Astrocyte (in vitro differentiated cells and primary cell): ENCODE data around the gene TIRAP. TPM values are rescaled to one million over a fixed set of nuclear protein-coding genes. Genes with fewer than 3 reads are reported as not detected.

Experiments used
- DNase-seq: peaks from one replicate; pipeline ENCODE4 v3.0.0-alpha.2; 2010; ENCODE audit warnings: low read depth
- FAIRE-seq: peaks from 2 replicates; lab custom pipeline; 2011; peaks lifted over from hg19 to GRCh38; lab: Jason Lieb, UNC
- H2AFZ ChIP-seq: 2 replicates; pipeline ENCODE4 v1.6.0; 2012; ENCODE audit warnings: low read depth, low read length, inconsistent platforms
- H3K27ac ChIP-seq: 2 replicates; pipeline ENCODE4 v1.5.1; 2011; ENCODE audit warnings: low read depth, low read length, inconsistent platforms
- H3K27me3 ChIP-seq: 2 replicates; pipeline ENCODE4 v1.6.0; 2011; ENCODE audit warnings: low read length, inconsistent platforms; ENCODE audit not compliant: insufficient read depth
- H3K36me3 ChIP-seq: 2 replicates; pipeline ENCODE4 v1.5.1; 2011; ENCODE audit warnings: low read length, inconsistent platforms; ENCODE audit not compliant: insufficient read depth
- H3K4me1 ChIP-seq: 2 replicates; pipeline ENCODE4 v1.5.1; 2011; ENCODE audit warnings: low read length, inconsistent platforms; ENCODE audit not compliant: insufficient read depth
- H3K4me2 ChIP-seq: 2 replicates; pipeline ENCODE4 v1.6.0; 2012; ENCODE audit warnings: low read length, inconsistent platforms
- H3K4me3 ChIP-seq: 2 replicates; pipeline ENCODE4 v1.5.1; 2011; ENCODE audit warnings: low read depth, mild to moderate bottlenecking, low read length, inconsistent platforms; ENCODE audit not compliant: insufficient read depth
- H3K79me2 ChIP-seq: 2 replicates; pipeline ENCODE4 v1.6.0; 2012; ENCODE audit warnings: mild to moderate bottlenecking, low read length, inconsistent platforms; ENCODE audit not compliant: insufficient read depth
- H3K9ac ChIP-seq: 2 replicates; pipeline ENCODE4 v1.6.0; 2012; ENCODE audit warnings: mild to moderate bottlenecking, low read length, inconsistent platforms
- H3K9me3 ChIP-seq: 2 replicates; pipeline ENCODE4 v1.5.1; 2012; ENCODE audit warnings: low read depth, mild to moderate bottlenecking, low read length, inconsistent platforms; ENCODE audit not compliant: insufficient read depth
- H4K20me1 ChIP-seq: 2 replicates; pipeline ENCODE4 v1.6.0; 2012; ENCODE audit warnings: low read length, inconsistent platforms; ENCODE audit not compliant: insufficient read depth
- H3K27ac Mint-ChIP-seq: one replicate; pipeline ENCODE4 v1.8.0; 2021; ENCODE audit warnings: mild to moderate bottlenecking, mixed read lengths; ENCODE audit not compliant: unreplicated experiment
- H3K27me3 Mint-ChIP-seq: one replicate; pipeline ENCODE4 v1.8.0; 2021; ENCODE audit warnings: low read depth, mixed read lengths; ENCODE audit not compliant: unreplicated experiment
- H3K36me3 Mint-ChIP-seq: one replicate; pipeline ENCODE4 v1.8.0; 2021; ENCODE audit warnings: low read depth, mixed read lengths; ENCODE audit not compliant: unreplicated experiment
- H3K4me1 Mint-ChIP-seq: one replicate; pipeline ENCODE4 v1.8.0; 2021; ENCODE audit warnings: low read depth, mixed read lengths; ENCODE audit not compliant: unreplicated experiment
- H3K4me3 Mint-ChIP-seq: one replicate; pipeline ENCODE4 v1.8.0; 2021; ENCODE audit warnings: mild to moderate bottlenecking, moderate library complexity, mixed read lengths; ENCODE audit not compliant: unreplicated experiment
- H3K9me3 Mint-ChIP-seq: one replicate; pipeline ENCODE4 v1.8.0; 2021; ENCODE audit warnings: mild to moderate bottlenecking, mixed read lengths; ENCODE audit not compliant: unreplicated experiment
- EZH2 ChIP-seq: IDR thresholded peaks from 2 replicates; pipeline ENCODE4 v1.6.1; 2012; ENCODE audit warnings: mild to moderate bottlenecking, low read length, inconsistent platforms; ENCODE audit not compliant: insufficient read depth
- total RNA-seq: library from RNA; stranded (reverse); gene quantifications from 2 replicates; pipeline ENCODE4 v1.2.1, GENCODE V29; 2021
- TF ChIP-seq, protein P1 (sequence below): IDR thresholded peaks from 2 replicates; pipeline ENCODE4 v1.5.1; 2011; ENCODE audit warnings: low read depth, mild to moderate bottlenecking, inconsistent platforms, low read length, moderate library complexity; ENCODE audit not compliant: insufficient read depth

Gene TIRAP
- total RNA-seq, 1 donor from 2014 or later = 6.6 TPM

- H3K27ac Mint-ChIP-seq = no peak overlapping the region
- peaks cover 8% of the 10 kb centered on the region for H3K36me3 Mint-ChIP-seq
- Histone ChIP-seq H3K9ac (no peak overlapping the region), H3K27ac (no peak overlapping the region), H3K4me1 (peaks cover 8% of the 10 kb centered on the region), H3K4me2 (no peak overlapping the region), H3K4me3 (no peak overlapping the region), H2AFZ (no peak overlapping the region), H3K36me3 (no peaks in the 10 kb centered on the region), H3K27me3 (no peaks in the 10 kb centered on the region), H3K9me3 (no peaks in the 10 kb centered on the region), H4K20me1 (peaks cover 1% of the 10 kb centered on the region), H3K79me2 (no peaks in the 10 kb centered on the region)
- no peak overlapping the region for H3K4me3 Mint-ChIP-seq
- no peak for DNase-seq
- FAIRE-seq = no peak
- peaks cover 11% of the 10 kb centered on the region for H3K4me1 Mint-ChIP-seq
- TF ChIP-seq, protein P1, sequence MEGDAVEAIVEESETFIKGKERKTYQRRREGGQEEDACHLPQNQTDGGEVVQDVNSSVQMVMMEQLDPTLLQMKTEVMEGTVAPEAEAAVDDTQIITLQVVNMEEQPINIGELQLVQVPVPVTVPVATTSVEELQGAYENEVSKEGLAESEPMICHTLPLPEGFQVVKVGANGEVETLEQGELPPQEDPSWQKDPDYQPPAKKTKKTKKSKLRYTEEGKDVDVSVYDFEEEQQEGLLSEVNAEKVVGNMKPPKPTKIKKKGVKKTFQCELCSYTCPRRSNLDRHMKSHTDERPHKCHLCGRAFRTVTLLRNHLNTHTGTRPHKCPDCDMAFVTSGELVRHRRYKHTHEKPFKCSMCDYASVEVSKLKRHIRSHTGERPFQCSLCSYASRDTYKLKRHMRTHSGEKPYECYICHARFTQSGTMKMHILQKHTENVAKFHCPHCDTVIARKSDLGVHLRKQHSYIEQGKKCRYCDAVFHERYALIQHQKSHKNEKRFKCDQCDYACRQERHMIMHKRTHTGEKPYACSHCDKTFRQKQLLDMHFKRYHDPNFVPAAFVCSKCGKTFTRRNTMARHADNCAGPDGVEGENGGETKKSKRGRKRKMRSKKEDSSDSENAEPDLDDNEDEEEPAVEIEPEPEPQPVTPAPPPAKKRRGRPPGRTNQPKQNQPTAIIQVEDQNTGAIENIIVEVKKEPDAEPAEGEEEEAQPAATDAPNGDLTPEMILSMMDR = no peak
- no peak for TF ChIP-seq EZH2
- no peaks in the 10 kb centered on the region for H3K27me3 Mint-ChIP-seq
- peaks cover 1% of the 10 kb centered on the region for H3K9me3 Mint-ChIP-seq
Measured at GRCh38 chr11:126327281-126328000, 44.5 kb downstream of the TIRAP start.

DNA sequence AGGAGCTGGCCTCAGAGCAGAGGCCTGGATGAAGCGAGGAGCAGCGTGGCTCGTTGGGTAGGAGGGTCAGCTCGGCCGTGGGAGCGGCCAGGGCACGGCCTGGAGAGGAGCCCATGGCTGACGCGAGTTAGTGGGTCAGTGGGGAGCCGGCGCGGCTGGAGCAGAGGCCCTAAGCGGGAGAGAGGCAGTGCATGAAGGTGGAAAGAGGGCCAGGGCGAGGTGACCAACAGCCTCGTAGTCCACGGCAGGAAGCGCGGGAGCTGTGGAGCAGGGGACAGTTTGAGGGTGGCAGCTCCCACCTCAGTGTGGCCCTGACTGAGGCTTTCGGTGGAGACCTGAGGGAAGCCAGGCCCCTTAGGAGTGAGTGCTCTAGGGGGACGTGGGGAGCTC, 45.1 kb downstream of the TIRAP start:
- TF ChIP-seq, protein P1 = no peak
- no peak for TF ChIP-seq EZH2
- H4K20me1 ChIP-seq = peaks cover 4% of the 10 kb centered on the region
- H3K27me3 ChIP-seq = no peaks in the 10 kb centered on the region
- FAIRE-seq = no peak
- H3K4me2 ChIP-seq = no peak overlapping the region
- H2AFZ ChIP-seq = no peak overlapping the region
- H3K4me1 Mint-ChIP-seq = peaks cover 14% of the 10 kb centered on the region
- no peaks in the 10 kb centered on the region for H3K79me2 ChIP-seq
- no peaks in the 10 kb centered on the region for H3K27me3 Mint-ChIP-seq
- H3K9ac ChIP-seq = no peak overlapping the region
- no peak overlapping the region for H3K4me3 ChIP-seq
- H3K4me3 Mint-ChIP-seq = no peak overlapping the region
- peaks cover 1% of the 10 kb centered on the region for H3K9me3 Mint-ChIP-seq
- peaks cover 10% of the 10 kb centered on the region for H3K4me1 ChIP-seq
- no peak for DNase-seq
- H3K36me3 ChIP-seq = no peaks in the 10 kb centered on the region
- peaks cover 8% of the 10 kb centered on the region for H3K36me3 Mint-ChIP-seq
- H3K27ac ChIP-seq = no peak overlapping the region
- H3K9me3 ChIP-seq = no peaks in the 10 kb centered on the region
- H3K27ac Mint-ChIP-seq = no peak overlapping the region

GRCh38 chr11:126328444-126328843, 45.6 kb downstream of the TIRAP start:
- Mint-ChIP-seq H3K27ac (no peak overlapping the region), H3K27me3 (no peaks in the 10 kb centered on the region)
- no peaks in the 10 kb centered on the region for H3K36me3 ChIP-seq

More at GRCh38 chr11:126328444-126328843, 45.6 kb downstream of the TIRAP start:
- DNase-seq (no peak), FAIRE-seq (no peak)
- Histone ChIP-seq H3K27ac (no peak overlapping the region), H3K9ac (no peak overlapping the region), H3K9me3 (no peaks in the 10 kb centered on the region), H2AFZ (no peak overlapping the region), H3K4me3 (no peak overlapping the region), H3K79me2 (no peaks in the 10 kb centered on the region), H4K20me1 (peaks cover 4% of the 10 kb centered on the region), H3K27me3 (no peaks in the 10 kb centered on the region), H3K4me2 (no peak overlapping the region), H3K4me1 (peaks cover 10% of the 10 kb centered on the region)
- Mint-ChIP-seq H3K9me3 (peaks cover 1% of the 10 kb centered on the region), H3K4me3 (no peak overlapping the region), H3K36me3 (peaks cover 8% of the 10 kb centered on the region), H3K4me1 (peaks cover 16% of the 10 kb centered on the region)
- TF ChIP-seq EZH2 = no peak
- TF ChIP-seq, protein P1 = no peak
